ENCODE measurements around the gene MICALL1.
"Not testable (repeated sequence)": the region's sequence is repeated elsewhere in the genome, so short reads cannot be mapped to it uniquely, and the experiment has no call there.

GRCh38 chr22:37952629-37953028, 46.5 kb downstream of the MICALL1 start:
- not testable (repeated sequence) for TF ChIP-seq POLR2A, CTCF, EP300 (IDR thresholded peaks at IDR 0.05)
